GM19455 (cell line): ENCODE measurements around the gene ASCC3.

ENCODE experiments used
- ATAC-seq: cut with Tn5 transposase; IDR thresholded peaks from one replicate; pipeline ENCODE4 v1.9.1; 2021; ENCODE audit not compliant: unreplicated experiment

The ASCC3 gene

DNA sequence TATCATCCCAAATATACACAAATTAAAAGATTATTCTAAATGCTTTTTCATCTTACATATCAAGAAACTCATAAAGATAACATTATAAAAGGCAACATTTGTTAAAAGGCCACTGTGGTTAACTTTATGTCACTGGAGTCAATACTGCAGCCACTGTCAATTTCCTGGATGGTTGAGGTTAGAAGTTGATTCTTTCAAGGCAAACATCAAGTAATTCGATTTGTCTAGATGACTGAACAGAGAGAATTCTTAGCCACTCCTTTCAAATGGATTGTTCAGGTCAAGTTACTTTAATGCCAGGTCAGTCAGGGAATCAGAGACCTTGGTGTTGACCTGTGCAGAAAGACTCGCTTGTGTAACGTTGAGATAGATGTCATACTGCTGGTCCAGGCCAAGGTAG is 372.0 kb downstream of the ASCC3 start:
- no peak for ATAC-seq

DNA sequence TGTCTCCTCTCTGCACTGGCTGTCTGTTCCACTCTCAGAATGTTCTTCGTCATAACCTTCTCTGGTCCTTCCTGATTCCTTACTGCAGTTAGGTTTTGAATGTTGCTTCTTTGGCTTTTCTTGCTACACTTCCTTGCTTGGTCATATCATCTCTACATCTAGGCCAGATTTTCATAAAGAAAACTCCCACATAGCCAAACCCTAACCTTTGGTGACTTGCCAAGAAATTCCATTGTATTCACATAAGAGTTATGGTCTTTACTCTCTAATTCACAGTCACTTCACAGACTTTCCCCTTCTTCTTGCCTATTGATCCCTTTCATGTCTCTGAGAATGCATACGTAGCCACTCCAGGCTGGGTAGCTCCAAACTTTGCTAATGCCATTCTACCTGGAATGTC is 374.5 kb downstream of the ASCC3 start:
- ATAC-seq, result no peak

DNA sequence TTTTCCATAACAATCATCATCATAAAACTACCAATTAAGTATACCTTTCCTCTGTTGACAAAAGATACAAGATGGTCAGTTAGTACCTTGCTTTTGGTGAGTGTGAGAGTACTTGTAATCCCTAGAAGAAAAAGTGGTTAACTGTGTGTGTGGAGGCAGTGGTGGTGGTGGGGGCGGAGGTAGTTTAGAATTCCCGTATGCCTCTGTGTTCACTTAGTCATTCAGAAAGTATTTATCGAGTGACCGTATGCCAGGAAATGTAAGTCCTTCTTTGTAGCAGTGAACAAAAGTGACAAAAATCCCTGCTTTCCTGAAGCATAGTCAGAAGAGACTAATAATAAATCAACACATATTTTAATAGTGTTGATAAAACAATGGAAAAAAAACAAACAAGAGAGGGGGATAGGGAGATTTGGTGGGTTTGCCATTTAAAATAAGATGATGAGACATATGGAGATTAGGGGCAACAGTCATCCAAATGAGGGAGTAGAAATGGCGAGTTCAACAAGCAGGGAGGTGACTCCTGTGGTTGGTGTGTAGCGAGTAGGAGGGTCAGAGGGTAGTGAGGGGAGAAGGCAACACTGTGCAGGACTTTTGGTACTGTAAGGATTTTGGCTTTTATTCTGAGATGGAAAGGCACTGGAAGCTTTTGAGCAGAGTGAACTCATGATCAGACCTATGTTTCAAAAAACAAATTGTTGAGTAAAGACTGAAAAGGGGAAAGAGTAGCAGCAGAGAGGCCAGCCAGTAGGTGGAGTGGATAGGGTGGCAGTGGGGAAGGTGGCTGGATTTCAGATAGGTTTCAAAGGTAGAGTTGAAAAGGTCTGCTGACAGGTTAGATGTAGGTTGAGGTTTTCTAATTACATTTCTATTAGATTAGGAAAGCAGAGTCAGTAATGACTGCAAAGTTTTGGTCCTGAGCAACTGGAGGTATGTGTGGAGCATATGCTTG is 376.1 kb downstream of the ASCC3 start:
- ATAC-seq, result no peak

DNA sequence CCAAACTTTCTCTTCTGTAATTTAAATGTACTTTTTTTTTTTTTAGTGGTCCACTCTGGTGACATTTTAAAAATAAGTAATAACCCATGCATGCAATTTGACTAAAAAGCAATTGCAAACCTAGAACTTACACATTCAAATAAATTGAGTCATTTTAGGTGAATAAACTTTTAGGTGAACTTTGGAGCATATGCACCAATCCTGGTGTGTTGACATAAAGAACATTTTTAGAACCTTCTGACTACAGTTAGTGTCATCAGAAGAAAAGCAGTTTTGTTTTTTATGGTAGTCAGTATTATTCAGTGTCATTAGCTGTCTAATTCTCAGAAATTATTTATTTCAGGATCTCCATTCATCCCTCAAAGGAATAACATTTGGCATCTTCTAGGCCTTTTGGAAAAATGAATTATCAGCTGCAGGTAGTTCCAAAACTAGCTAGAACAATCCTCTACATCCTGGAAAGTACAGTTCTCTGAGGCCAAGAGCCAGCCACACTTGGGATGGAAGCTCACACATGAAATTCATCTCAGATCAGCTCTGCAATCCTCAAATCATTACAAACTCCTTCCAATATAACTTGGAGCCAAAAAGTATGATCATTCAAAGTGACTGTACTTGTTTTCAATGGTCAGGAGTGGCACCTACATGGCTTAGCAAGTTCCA is 378.0 kb downstream of the ASCC3 start:
- no peak for ATAC-seq

DNA sequence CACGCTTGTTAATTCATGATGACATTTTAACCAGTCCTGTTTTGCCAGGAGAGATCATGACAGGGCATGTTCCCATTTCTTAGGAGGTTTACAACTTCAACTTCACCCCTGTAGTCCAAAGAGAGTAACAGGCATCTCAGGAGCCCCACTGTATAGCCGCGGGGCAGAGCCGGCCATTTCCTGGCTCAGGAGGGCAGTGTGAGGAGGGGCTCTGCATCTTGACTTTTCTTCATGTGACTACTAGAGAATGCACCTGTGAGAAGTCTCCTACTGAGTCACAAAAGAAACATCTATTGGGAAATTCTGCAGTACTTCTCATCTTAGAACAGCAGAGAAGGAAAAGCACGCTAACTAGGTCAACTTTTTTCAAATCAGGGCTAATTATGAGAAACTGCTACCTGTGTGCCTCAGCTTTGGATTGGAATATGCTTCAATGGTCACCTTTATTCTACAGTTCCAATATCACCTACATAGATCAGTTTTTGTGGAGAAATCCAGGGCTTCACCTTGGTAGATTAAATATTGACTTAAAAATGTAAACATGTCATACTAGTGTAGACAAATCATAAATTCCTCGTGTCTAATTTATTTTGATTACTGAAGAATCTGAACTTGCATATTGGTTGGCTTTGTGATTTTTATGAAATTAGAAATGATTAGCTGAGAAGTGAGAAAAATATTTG is 387.8 kb downstream of the ASCC3 start:
- no peak for ATAC-seq

DNA sequence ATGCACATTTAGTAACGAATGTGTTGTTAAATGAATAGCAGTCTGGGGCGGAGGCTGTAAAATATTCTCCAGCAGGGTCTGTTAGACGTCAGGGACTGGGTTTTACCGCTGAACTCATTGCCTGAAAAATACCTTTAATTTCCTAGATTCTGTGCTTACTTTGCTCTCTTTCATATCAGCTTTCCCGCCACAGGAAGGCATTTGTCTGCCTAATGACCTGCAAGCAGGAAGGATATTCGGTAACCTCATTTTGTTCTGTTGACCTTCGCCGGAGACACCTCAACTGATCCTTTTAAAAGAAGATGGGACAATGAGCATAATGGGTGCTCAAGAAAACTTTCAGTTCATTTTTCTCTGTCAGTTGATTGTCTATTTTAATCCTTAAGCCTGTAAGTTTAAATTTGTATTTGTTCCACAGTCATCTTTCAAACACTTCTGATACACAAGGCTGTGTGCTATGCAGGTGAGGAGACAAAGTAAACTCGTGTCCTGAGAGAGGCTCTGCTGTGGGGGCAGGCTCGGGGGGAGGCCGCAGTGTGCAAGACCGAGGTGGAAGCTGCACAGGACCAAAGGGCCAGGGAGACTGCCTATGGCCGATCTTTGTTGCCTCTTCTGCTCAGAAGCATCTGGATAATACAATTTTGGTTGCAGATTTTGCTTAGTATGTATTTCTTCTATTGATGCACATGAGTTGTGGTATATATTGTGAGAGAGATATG is 389.0 kb downstream of the ASCC3 start:
- no peak for ATAC-seq

DNA sequence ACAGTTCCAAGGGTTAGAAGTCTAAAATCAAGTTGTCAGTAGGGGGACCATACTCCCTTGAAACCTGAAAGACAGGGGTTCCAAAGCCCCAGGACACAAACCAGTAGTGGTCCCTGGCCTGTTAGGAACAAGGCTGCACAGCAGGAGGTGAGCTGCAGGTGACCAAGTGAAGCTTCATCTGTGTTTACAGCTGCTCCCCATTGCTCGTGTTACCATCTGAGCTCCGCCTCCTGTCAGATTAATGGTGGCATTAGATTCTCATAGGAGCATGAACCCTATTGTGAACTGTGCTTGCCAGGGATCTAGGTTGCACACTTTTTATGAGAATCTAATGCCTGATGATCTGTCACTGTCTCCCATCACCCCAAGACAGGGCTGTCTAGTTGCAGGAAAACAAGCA is 391.1 kb downstream of the ASCC3 start:
- no peak for ATAC-seq

DNA sequence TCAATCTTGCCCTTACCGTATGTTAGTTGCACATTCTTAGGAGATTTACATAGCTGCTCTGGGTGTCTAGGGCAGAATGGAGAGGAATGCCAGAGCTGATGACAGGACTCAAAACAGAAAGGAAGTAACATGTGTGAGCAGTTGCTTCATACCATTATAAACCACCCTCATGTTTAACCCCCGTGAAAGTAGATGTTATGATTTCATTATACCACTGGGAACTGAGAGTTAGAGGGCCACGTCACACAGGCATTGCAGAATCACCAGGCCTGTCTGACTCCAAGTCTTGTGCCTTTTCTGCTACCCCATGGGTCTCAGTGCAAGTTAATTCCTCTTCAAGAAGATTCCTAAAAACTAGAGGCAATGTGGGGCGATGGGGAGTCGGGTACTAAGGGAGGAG is 392.9 kb downstream of the ASCC3 start:
- no peak for ATAC-seq

DNA sequence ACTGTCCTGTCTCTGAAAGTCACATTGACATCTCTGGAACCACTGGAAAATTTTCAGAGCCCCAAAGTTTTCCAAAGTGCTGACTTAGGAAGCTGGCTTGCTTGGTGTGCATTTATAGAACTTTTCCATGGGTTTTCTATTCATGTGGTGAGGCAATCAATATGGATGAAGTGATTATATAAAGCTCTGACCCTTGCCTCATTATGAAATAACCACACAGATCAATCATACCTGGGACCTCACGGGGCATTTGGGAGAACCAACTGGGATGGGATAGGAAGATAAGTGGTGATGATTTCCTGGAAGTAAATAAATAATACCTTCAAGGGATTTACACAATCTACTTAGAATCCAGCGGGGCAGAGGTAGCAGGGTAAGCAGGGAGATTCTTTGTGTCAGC is 393.5 kb downstream of the ASCC3 start:
- ATAC-seq, result no peak

DNA sequence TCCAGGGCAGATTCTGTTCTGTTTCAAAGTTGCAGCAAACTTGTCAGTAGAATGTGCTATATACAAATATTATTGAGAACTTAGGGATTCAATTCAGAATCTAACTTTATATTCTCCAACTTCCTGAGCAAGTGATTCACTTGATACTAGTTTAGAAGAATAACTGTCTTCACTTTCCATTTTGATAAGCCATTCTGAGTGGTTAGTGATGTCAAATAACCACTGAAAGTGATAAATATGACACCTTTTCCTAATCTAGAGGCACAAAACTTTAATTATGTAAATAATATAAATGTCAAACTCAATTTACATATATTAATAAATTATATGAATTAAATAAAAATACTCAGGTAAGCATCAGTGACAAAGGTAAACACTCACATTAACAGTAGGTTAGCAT is 395.9 kb downstream of the ASCC3 start:
- ATAC-seq, result no peak

DNA sequence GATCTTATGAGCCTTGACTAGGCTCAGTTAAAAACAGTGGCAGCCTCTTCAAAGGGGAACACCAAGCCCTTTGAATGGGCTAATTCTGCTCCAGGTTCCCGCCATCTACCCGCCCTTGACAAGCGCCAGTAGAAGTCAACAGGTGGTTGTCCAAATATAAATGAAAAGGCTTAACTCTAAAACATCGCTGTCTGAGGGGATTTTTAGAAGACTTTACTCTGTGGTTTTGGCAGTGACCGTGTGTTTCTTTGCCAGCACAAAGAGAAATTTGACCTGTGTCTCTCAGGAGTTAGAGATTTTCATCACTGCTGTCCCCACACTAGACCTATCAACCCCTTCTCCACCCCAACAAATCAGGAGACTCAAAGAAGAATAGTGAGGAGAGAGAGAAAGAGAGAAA is 396.7 kb downstream of the ASCC3 start:
- ATAC-seq, result no peak

DNA sequence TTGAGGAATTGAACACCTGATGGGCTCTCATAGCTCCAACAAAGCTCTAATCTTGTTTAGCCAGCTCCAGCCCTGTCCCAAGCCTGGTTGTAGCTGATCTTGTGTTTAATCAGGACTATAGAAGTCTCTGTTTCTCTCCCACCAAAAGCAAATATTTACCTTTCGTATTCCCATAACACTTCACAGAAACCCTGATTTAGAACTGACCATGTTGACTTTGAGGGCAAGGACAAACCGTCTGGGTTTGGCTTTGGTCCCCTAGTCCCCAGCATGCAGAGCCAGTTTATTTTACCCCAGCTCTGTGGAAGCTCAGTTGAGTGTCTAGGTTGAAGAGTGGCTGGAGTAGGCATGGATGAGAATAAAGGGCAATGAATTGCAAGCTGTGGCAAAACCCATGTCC is 398.4 kb downstream of the ASCC3 start:
- no peak for ATAC-seq

DNA sequence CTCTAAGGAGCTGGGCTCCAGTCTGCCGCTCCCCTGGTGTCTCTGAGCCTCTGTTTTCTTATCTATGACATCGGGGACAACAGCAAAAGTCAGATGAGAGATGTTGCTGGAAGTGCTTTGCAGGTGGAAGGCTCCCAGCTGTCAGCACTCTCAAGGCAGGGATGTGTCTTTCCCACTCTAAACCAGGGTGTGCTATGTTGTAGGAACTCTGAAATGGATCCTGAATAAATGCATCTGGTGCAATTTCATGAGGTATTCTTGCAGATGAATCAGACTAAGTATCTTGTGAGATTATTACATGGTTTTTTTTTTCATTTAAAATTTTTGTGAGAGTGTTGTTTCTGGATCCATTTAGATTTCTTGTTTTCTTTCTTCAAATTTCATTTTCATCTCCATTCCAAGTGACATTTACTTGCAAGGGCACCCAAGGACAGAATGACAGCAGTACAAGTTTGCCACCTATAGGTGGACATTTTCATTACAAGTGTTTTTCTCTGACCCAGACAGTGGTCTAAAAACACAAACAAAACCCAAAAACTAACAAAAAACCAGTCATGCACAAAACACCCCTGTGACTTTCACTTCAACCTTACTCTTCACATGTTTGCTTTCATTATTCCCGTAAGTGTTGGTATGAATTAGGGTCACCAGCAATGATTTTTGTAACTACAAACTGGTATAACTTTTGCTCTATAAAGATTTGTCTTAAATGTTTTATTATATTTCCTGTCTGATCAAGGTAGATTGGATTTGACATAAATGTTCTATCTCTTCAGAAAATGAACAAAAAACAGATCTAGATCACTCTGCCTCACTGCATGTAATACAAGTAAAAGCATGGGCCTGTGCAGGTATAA is 401.7 kb downstream of the ASCC3 start:
- ATAC-seq, result peak; percentile 43

DNA sequence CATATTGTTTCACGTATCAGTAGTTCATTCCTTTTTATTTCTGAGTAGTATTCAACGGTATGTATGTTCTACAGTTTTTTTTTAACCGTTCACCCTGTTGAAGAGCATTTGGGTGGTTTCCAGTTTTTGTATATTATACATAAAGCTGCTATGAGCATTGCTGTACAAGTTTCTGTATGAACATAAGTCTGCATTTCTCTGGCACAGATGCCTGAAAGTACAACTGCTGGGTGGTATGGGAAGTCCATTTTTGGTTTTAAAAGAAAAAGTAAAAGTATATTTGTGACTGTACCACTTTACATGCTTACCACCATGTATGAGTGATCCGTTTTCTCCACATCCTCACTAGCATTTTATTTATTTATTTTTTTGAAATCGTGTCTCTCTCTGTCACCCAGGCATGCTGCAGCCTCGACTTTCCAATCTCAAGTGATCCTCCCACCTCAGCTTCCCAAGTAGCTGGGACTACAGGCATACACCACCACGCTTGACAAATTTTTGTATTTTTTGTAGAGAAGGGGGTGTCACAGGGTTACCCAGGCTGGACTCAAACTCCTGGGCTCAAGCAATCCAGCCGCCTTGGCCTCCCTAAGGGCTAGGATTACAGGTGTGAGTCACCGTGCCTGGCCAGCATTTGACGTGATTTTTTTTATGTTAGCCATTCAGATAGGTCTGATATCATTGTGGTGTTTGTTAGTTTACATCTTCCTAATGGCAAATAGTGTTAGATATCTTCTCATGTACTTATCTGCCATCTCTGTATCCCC is 405.4 kb downstream of the ASCC3 start:
- peak; percentile 70 for ATAC-seq

DNA sequence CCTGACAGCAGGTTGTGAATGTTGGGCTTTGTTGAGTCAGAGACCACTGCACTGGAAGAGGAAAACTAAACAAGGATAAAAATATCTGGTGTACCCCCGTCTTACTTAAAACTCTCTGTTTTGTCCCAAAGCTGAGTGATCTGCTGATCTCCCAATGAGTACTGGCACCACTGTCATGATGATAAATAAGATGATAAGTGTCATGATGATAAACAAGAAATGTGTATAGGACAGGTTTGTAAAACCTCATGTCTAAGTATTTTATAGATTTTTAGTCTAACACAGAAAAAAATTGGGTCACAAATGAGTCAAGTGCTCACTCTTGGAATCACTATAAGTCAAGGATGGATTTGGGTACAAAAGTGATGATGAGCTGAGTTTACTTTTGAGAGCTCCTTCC is 407.9 kb downstream of the ASCC3 start:
- no peak for ATAC-seq

DNA sequence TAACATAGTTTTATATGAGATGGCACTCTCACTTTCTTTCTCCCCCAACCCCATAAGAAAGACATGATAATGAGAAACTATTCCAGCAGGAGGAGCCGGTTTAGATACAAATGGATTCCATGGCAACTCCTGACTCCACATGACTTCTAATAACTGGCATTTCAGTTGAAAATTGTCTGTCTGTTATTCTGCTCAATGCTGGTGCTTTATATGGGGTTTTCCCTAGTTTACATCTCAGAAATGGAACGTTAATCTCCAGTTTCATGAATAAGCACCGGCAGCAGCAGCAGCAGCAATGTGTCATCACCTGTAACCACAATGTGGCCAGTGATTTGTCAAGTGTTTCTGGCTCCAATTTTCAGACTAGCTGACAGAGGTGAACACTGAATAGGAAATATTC is 408.5 kb downstream of the ASCC3 start:
- peak; percentile 87 for ATAC-seq

DNA sequence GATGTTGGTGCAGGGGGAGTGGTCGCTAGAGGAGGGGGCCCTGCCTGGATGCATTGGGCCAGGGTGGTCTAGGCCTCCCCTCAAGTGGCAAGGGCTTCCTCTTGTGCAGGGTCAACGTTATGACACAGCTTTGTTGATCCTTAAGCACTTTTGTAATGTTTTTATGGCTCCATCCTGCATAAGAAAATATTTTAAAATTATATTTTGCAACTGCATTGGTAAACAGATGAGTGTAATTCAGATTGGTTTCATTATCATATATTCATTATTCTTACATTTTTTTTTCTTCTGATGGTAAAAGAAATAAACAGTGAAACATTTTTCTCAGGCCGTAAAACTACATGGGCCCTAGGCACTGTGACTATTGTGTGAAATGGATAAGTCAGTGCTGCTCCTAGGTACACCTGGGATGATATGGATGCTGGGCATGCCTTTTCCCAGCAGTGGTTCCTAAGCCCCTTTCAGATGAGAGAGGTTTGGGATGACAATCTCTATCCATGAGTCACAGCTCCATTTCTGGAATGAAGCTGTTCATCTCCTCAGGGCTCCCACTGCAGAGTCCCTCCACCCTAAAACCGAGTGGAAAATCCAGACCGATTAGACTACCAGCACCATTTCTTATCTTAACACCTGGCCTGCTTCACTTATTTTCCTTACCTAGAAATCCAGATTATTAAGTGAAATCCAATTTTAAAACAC is 410.6 kb downstream of the ASCC3 start:
- ATAC-seq, result no peak

DNA sequence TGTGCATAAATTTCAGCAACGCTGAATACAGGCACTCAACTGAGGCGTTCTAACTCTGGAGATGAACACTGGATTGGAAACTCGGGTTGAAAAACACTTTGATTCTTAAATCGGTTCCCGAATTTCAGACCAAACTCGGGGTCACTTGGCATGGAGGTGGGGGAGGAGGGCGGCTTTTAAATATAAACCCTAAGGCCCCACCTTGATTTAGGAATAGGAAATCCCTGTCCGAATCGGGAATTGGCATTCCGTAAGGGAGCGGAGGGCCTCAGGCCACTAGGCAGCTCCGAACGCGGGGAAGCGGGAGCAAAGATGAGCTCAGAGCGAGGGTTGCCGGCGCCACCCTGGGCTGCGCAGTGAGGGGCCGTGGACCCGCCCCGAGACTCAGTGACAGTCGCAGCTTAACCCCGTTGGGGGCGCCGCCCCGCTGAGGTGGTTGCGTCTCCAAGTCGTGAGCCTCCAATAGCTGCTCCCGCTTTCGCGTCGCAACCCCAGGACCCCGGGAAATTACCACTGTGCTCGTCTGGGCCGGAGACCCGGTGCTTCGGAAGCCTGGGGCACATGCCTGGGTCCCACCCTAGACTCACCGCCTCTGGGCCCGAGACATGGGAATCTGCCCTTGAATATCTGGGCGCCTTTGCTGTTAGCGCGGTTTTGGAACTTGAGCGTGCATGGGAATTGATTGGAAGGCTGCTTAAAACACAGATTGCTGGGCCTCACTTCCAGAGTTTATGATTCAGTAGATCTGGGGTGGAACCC is 411.8 kb downstream of the ASCC3 start:
- ATAC-seq, result no peak
